Stimulated activated CD4-positive, alpha-beta T cell treated with anti-CD3 and anti-CD28 coated beads, Interleukin-15, amount 100 ng/mL, for 1 hour (primary cell): ENCODE results near the gene FYN.
"Not testable (repeated sequence)": the region's sequence is repeated elsewhere in the genome, so short reads cannot be mapped to it uniquely, and the experiment has no call there.

Source experiments
- DNase-seq, 2 donors: peaks; one replicate each; pipeline ENCODE4 v3.0.0-alpha.2; 2020; ENCODE audit warnings: low read depth in 1 of 2, low spot score in 1 of 2

The FYN gene

GRCh38 chr6:111792914-111793700, 80.1 kb downstream of the FYN start:
- no peak for DNase-seq

DNA sequence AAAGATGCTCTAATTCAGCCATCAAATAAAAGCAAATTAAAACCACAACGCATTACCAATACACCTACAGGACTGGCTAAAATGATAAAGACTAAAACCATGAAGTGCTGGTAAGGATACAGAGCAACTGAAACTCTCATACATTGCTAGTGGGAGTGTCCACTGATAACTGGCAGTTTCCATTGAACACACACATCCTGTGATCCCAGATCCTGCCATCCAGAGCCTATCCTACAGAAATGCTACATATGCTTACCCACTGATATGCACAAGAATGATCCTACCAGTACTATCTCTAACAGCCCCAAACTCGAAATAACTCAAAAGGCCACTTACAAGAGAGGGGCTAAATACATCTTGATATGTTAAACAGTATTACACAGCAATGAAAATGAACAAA, 81.0 kb downstream of the FYN start:
- no peak for DNase-seq

GRCh38 chr6:111791415-111791814, 81.8 kb downstream of the FYN start:
- no peak for DNase-seq

DNA sequence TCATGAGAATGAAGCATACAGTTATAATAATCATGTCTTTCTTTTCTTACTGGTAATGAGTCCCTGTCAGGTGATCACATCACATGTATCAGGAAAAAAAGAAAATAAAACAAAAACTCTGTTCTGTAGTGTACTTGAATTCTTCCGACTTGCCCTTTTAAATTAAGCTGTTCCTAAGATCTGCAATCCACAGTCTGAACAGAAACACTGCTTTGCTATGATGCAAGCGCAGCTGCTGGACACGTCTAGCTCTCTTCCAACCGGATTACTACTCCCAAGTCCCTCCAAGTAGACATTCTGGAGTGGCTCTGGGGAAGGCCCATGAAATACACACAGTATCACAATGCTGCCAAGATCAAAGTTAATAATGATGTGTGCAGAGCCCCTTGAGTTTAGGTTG, 83.7 kb downstream of the FYN start:
- no peak for DNase-seq

DNA sequence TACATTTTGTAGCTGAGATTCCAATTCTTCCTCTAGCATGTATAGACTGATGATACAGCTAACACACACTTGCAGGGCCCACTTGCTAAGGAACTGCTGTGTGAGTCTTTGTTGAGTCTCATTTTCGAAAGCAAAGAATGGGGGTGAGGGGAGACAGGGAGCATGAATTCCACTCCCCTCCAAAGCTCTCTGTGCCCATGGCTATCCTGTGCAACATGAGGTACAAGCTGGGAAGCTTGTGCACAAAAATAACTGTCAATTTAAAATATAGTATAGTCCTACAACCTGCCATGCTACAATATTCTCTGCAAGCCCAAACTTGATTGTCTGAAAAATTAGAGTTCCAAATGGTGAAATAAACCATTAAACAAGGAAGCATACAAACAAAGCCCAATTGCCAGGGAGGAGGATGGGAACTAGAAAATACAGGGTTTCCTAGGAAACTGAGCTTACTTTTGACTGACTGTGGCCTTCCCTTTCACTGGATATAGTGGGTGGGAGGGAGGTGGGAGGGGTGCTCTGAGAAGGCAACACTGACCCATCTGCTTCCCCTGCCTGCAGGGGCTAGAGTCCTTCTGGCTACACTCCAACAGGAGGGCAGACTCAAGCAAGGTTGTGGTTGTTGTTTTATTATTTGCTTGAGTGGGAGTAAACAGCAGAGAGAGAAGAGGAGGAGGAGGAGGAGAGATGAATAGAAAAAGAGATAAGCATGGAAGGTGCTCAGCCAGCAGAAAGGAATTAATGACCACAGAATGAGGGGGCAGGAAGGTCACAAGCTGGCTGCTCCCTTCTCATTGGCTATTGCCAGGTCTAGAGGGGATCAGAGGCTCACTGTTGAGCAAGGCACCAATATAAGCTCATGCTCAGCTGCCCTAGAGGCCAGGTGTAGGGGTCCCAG, 84.6 kb downstream of the FYN start:
- no peak for DNase-seq

DNA sequence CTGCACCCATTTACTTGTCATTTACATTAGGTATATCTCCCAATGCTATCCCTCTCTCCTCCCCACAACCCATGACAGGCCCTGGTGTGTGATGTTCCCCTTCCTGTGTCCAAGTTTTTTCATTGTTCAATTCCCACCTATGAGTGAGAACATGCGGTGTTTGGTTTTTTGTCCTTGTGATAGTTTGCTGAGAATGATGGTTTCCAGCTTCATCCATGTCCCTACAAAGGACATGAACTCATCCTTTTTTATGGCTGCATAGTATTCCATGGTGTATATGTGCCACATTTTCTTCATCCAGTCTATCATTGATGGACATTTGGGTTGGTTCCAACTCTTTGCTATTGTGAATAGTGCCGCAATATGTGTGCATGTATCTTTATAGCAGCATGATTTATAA, 87.1 kb downstream of the FYN start:
- DNase-seq, result not testable (repeated sequence)

GRCh38 chr6:111784433-111784832, 88.8 kb downstream of the FYN start:
- DNase-seq, result no peak

DNA sequence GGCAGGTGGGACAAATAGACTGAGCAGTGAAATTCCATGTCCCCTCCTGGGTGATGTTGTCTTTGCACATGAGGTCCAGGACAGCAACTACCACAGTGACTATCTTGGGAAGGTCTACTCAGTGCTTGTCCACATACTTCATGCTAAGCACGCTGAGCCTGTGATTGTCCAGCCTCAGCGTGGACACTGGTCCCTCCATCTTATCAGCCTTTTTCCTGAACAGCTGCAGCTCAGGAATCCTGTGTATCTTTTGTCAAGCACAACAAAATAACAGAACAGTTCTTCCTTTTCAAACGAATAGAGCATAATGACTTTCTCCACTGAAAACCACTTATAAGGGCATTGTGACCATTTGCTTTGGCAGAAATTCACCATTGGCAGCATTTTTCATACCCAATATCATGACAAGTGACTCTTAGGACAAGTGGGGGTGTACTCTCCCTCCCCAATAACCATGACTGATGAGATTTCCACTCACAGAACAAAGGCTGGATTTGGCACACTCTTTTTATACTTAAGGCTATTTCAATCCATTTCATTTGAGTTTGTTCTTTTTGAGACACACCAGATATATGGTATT, 90.3 kb downstream of the FYN start:
- DNase-seq, result no peak

- no peak for DNase-seq
These were observed 91.0 kb downstream of the FYN start for GRCh38 chr6:111782192-111782809.

DNA sequence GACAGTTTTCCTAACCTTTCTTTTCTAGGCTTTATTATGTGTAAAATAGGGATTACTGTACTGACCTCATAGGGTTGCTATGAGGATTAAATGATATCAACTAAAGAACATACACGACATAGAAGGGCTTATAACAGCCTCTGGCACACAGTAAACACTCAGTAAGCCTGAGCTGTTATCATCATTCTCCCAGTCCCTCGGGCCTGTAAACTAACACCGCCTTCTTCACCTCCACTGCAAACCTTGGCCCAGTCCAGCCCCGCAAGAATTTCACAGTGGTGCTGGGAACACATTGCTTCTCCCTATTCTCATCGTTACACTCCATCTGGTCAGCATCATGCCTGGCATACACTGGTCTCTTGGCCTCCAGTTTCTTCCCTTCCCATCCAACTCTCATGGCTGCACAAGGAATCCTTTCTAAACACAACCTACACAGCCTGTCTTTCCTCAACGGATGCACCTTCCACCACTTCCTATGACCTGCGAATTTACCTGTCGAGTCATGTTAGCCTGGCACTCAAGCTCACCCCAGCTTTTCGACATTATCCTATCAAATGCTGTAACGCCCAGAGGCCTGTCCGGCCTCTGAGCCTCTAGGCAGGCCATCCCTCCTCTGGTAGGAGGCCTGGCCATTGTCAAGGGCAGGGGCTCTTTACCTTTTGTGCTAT, 92.1 kb downstream of the FYN start:
- DNase-seq, result no peak

DNA sequence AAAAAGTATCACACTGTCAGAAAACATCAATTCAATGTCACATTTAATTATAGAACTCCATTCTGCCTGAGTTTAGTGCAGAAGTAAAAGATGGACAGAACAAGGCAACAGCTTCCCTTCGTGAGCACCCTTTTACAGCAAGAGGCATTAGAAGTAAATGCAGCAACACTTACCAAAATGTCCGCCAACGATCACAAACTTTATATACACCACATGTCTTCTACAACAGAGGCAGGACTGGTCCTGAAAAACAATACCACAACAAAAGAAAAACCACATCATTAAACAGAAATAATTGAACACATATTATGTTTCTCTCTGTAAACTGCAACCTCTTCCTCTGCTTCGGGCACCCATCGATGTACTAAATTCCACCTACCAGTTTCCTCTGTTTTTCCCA, 92.9 kb downstream of the FYN start:
- DNase-seq, result no peak

- DNase-seq, result no peak
These were observed 93.6 kb downstream of the FYN start for GRCh38 chr6:111779660-111780059.

- no peak for DNase-seq
These were observed 94.2 kb downstream of the FYN start for GRCh38 chr6:111779031-111779430.

DNA sequence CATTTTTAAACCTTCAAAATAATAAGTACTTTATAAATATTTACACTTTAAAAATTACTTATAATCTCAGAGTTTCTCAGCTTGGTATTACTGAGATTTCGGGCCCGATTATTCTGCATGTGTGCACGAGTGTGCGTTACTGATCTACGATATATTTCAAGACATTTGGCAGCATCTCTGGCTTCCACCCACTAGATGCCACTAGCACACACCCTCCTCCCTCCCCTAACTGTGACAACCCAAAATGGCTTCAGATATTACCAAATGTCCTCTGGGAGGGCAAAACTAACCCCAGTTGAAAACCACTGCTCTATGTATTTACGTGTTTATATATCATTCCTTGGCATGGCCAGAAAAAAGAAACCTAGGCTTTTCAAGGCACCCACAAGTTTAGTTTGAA, 95.9 kb downstream of the FYN start:
- DNase-seq, result no peak

- DNase-seq, result no peak
These were observed 96.7 kb downstream of the FYN start for GRCh38 chr6:111776236-111777221.

DNA sequence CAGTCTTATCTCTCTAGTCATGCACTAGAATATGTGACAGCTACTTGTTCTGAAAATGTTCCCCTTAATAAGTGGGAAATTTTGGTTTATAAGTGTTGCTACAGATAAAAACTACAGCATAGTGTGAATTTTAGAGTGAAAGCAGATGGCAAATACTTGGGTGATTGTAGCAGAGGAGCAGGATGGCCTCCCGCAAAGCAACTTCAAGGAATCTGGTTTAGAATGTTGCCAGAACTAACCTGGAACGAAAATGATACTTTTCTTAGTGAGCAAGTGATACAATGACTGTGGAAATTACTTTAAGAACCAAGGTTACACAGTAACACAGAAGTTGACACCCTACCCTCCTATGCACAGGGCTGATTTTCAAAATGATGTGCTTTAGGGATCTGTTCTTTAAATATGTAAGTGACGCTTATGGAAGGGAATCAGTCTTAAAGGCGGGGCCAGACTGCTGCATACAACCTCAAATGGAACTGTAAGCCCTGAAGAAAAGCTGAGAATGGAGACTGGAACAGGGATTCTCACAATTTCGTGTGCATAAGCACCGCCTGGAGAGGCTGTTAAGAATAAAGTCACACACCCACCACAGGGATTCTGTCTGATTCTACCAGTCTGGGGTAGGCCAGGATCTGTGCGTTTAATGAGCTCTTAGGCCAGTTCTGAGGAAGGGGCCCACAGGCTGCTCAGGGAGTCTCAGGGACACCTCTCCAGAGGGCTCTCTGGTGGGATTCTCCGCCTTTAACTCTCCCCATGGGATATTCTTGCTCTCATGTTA, 97.9 kb downstream of the FYN start:
- DNase-seq, result no peak

DNA sequence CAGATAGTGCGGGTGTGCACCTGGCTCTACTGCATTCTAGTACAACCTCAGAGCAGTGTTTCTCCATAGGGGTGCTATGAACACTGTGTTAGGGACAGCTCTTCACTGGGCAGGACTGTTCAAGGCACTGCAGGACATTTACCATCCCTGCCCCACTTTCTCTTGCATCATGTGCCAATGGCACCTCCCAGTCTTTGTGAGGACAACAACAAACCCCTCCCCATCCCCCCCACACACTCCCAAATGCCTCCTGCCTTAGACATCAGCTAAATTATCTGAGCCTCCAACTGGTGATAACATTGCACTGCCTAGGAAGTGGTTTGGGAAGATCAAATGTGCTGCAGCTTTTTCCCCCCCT, 98.9 kb downstream of the FYN start:
- DNase-seq, result no peak

DNA sequence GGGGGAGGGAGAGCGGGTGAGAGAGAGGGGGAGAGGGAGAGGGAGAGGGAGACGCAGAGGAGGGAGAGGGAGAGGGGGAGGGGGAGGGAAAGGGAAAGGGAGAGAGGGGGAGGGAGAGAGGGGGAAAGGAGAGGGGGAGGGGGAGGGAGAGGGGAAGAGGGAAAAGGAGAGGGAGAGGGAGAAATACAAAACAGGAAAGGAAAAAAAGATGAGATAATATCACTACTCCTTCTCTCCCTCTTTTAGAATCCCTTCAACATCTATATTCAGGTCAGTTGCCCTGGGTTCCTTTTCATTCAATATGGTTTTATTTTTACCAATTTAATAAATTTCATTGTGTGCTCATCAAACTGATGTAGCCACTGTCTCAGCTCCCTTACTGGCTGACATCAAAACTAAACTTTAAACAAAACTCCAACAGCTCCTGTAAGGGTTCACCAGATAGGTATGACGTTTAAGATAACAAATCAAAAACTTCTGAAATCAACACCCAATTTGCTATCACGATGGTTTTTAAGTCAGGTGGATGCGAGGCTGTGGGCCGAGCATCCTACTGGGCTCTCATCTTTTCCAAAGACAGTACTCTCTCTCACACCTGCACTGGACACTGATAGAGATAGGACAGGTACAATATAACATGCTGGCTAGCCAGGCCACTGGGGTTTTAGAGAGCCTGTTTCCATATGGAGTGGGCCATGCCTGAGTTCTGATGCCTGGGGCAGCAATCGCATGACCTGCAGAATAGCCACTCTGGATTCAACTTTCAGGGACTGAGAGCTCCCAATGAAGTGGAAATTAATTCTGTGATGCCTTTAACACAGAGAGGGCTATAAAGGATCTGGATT, 99.5 kb downstream of the FYN start:
- DNase-seq, result no peak
